ENCODE results near the gene PKNOX2. TPM values are rescaled to one million over a fixed set of nuclear protein-coding genes. Genes with fewer than 3 reads are reported as not detected.

PKNOX2 gene
- polyA plus RNA-seq, 2 of the 4 experiments (the other 2 are of a cell fraction) = not detected

GRCh38 chr11:125165843-125166763, 1.6 kb downstream of the PKNOX2 start:
- ATAC-seq = no peak
- WGBS (ENCODE audit: missing lambda C conversion rate) = 72% methylated on average over 54 of the region's 66 CpGs
- no peak for DNase-seq (ENCODE audit: low read depth in 1 of 2, low spot score in 1 of 2)
- no peaks in the 10 kb centered on the region for H3K4me1 ChIP-seq
- H3K4me3 ChIP-seq = peak overlapping the region; percentile 57
- no peaks in the 10 kb centered on the region for H3K9me3 ChIP-seq
- TF ChIP-seq CTCF (IDR thresholded peaks at IDR 0.05) (no peak), EP300 (IDR thresholded peaks at IDR 0.05) (no peak), POLR2AphosphoS2 (conservative IDR thresholded peaks at IDR 0.05; ENCODE audit: low read length) (no peak), ZNF302 (CRISPR knock-in tag; IDR thresholded peaks at IDR 0.05) (no peak), MAFK (IDR thresholded peaks at IDR 0.05; ENCODE audit: partially characterized antibody) (no peak), NFE2L2 (conservative IDR thresholded peaks at IDR 0.05; ENCODE audit: low read length) (no peak)
- TF ChIP-seq, protein P1, sequence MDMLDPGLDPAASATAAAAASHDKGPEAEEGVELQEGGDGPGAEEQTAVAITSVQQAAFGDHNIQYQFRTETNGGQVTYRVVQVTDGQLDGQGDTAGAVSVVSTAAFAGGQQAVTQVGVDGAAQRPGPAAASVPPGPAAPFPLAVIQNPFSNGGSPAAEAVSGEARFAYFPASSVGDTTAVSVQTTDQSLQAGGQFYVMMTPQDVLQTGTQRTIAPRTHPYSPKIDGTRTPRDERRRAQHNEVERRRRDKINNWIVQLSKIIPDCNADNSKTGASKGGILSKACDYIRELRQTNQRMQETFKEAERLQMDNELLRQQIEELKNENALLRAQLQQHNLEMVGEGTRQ (IDR thresholded peaks at IDR 0.05) = no peak
- peak overlapping the region in 1 of 2 experiments; percentile 68; a peak in 1 of 6 replicates for H3K27ac ChIP-seq
- H3K4me2 ChIP-seq = peak overlapping the region; percentile 98
- POLR2A ChIA-PET = no interaction called here
- CTCF ChIA-PET = interaction anchor here (1.3 to 1.5 kb wide), 2 partner anchors 53 to 178 kb away, joined by 3 to 4 read pairs; no protein-coding TSS in a partner anchor
- no peak for FAIRE-seq

DNA sequence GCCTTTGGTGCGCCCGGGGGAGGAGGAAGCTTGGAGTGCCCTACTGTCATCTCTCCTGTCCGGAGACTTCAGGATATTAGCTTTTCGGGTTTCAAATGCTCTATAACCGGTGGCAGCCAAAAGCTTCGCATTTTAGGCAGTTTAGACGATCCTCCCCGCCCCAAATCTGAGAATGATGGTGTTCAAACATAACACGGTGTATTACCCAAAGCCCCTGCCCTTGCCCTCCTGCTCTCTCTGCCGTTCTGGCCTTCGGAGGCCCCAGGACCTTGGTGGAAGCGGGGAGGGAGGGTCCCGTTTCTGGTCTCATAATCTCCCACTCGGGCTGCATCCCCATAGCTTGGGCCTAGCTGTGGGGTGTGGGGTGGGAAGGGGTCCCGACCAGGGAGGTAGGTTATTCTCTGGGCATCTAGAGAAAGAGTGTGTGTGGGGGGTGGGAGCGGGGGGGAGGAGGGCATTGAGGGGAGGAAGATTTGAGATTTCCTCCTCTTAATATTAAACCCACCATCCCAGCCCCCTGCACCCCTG, 2.3 kb downstream of the PKNOX2 start:
- TF ChIP-seq CEBPB (IDR thresholded peaks at IDR 0.05) (no peak), KDM5A (IDR thresholded peaks at IDR 0.05) (no peak)
- POLR2A ChIA-PET = no interaction called here
- CTCF ChIA-PET = interaction anchor here (1.5 kb wide), 1 partner anchor 177 kb away, joined by 4 read pairs; no protein-coding TSS in a partner anchor
- Histone ChIP-seq H3K4me3 (no peak overlapping the region), H3K9me3 (no peaks in the 10 kb centered on the region), H3K27ac (no peak overlapping the region), H3K4me2 (no peak overlapping the region), H3K4me1 (no peaks in the 10 kb centered on the region)
- WGBS (ENCODE audit: missing lambda C conversion rate) = 64% methylated on average over 10 of the region's 16 CpGs
- FAIRE-seq = no peak
- ATAC-seq = no peak
- DNase-seq (ENCODE audit: low read depth in 1 of 2, low spot score in 1 of 2) = no peak

DNA sequence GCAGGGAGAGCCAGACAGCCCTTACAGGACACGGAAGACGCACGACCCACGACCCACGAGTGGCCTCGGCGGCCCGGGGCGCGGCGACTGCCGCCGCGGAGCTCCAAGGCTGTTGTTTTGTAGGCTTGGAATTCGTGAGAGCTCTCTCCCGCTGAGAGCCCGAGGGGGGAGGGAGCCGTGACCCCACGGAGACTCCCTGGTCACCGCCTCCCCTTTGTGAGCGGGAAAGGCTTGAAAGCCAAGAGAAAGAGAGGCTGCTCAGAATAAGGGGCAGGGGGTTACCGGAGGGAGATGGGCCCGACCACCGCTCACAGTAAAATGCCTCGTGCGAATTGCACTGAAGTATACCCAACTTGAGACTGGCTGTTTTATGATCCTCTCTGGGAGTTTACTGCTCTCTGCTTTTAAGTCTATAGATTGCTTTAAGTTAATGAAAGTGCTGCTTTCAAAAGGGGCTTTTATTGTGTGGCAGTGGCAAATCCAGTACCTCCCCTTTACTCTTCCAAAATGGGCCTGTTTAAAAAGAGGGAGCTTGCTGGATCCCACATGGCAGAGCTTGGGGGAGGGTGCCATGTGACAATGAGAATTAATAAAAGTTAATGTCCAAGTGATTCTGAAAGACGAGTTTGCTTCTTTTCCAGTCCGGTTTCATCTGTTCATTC, 2.9 kb downstream of the PKNOX2 start:
- H3K9me3 ChIP-seq = no peaks in the 10 kb centered on the region
- WGBS (ENCODE audit: missing lambda C conversion rate) = 89% methylated on average over 6 of the region's 28 CpGs
- CTCF ChIA-PET = interaction anchor here (1.5 to 2.3 kb wide), 2 partner anchors 25 to 177 kb away, joined by 4 to 5 read pairs; no protein-coding TSS in a partner anchor
- FAIRE-seq (no peak), DNase-seq (ENCODE audit: low read depth in 1 of 2, low spot score in 1 of 2) (no peak), ATAC-seq (no peak)
- no peak overlapping the region for H3K4me3 ChIP-seq
- no peak overlapping the region for H3K4me2 ChIP-seq
- TF ChIP-seq MAFK (IDR thresholded peaks at IDR 0.05; ENCODE audit: partially characterized antibody) = no peak
- TF ChIP-seq, protein P1 (IDR thresholded peaks at IDR 0.05) = no peak
- no peak for TF ChIP-seq CBX2 (IDR thresholded peaks at IDR 0.05; ENCODE audit: borderline replicate concordance, low read depth)
- no peak for TF ChIP-seq CHD4 (IDR thresholded peaks at IDR 0.05; ENCODE audit: borderline replicate concordance)
- no peak for TF ChIP-seq JUN (IDR thresholded peaks at IDR 0.05)
- TF ChIP-seq, protein P2, sequence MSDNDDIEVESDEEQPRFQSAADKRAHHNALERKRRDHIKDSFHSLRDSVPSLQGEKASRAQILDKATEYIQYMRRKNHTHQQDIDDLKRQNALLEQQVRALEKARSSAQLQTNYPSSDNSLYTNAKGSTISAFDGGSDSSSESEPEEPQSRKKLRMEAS (IDR thresholded peaks at IDR 0.05) = no peak
- TF ChIP-seq, protein P3, sequence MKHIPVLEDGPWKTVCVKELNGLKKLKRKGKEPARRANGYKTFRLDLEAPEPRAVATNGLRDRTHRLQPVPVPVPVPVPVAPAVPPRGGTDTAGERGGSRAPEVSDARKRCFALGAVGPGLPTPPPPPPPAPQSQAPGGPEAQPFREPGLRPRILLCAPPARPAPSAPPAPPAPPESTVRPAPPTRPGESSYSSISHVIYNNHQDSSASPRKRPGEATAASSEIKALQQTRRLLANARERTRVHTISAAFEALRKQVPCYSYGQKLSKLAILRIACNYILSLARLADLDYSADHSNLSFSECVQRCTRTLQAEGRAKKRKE (CRISPR knock-in tag; IDR thresholded peaks at IDR 0.05; ENCODE audit: low read depth) = no peak
- no peak for TF ChIP-seq CHD2 (IDR thresholded peaks at IDR 0.05; ENCODE audit: low read length, partially characterized antibody)
- TF ChIP-seq HEYL (CRISPR knock-in tag; IDR thresholded peaks at IDR 0.05) = no peak
- no peak for TF ChIP-seq GATA3 (IDR thresholded peaks at IDR 0.05; ENCODE audit: borderline replicate concordance)
- H3K27ac ChIP-seq = no peak overlapping the region
- no peaks in the 10 kb centered on the region for H3K4me1 ChIP-seq
- POLR2A ChIA-PET = no interaction called here

Measured in A549 (cell line).